Astrocyte (in vitro differentiated cells and primary cell): Measurements from ENCODE around the gene CCDC187. TPM values are rescaled to one million over a fixed set of nuclear protein-coding genes. Genes with fewer than 3 reads are reported as not detected.

Source experiments
- DNase-seq: peaks from one replicate; pipeline ENCODE4 v3.0.0-alpha.2; 2010; ENCODE audit warnings: low read depth
- FAIRE-seq: peaks from 2 replicates; lab custom pipeline; 2011; peaks lifted over from hg19 to GRCh38; lab: Jason Lieb, UNC
- H2AFZ ChIP-seq: 2 replicates; pipeline ENCODE4 v1.6.0; 2012; ENCODE audit warnings: low read depth, low read length, inconsistent platforms
- H3K27ac ChIP-seq: 2 replicates; pipeline ENCODE4 v1.5.1; 2011; ENCODE audit warnings: low read depth, low read length, inconsistent platforms
- H3K27me3 ChIP-seq: 2 replicates; pipeline ENCODE4 v1.6.0; 2011; ENCODE audit warnings: low read length, inconsistent platforms; ENCODE audit not compliant: insufficient read depth
- H3K36me3 ChIP-seq: 2 replicates; pipeline ENCODE4 v1.5.1; 2011; ENCODE audit warnings: low read length, inconsistent platforms; ENCODE audit not compliant: insufficient read depth
- H3K4me1 ChIP-seq: 2 replicates; pipeline ENCODE4 v1.5.1; 2011; ENCODE audit warnings: low read length, inconsistent platforms; ENCODE audit not compliant: insufficient read depth
- H3K4me2 ChIP-seq: 2 replicates; pipeline ENCODE4 v1.6.0; 2012; ENCODE audit warnings: low read length, inconsistent platforms
- H3K4me3 ChIP-seq: 2 replicates; pipeline ENCODE4 v1.5.1; 2011; ENCODE audit warnings: low read depth, mild to moderate bottlenecking, low read length, inconsistent platforms; ENCODE audit not compliant: insufficient read depth
- H3K79me2 ChIP-seq: 2 replicates; pipeline ENCODE4 v1.6.0; 2012; ENCODE audit warnings: mild to moderate bottlenecking, low read length, inconsistent platforms; ENCODE audit not compliant: insufficient read depth
- H3K9ac ChIP-seq: 2 replicates; pipeline ENCODE4 v1.6.0; 2012; ENCODE audit warnings: mild to moderate bottlenecking, low read length, inconsistent platforms
- H3K9me3 ChIP-seq: 2 replicates; pipeline ENCODE4 v1.5.1; 2012; ENCODE audit warnings: low read depth, mild to moderate bottlenecking, low read length, inconsistent platforms; ENCODE audit not compliant: insufficient read depth
- H4K20me1 ChIP-seq: 2 replicates; pipeline ENCODE4 v1.6.0; 2012; ENCODE audit warnings: low read length, inconsistent platforms; ENCODE audit not compliant: insufficient read depth
- H3K27ac Mint-ChIP-seq: one replicate; pipeline ENCODE4 v1.8.0; 2021; ENCODE audit warnings: mild to moderate bottlenecking, mixed read lengths; ENCODE audit not compliant: unreplicated experiment
- H3K27me3 Mint-ChIP-seq: one replicate; pipeline ENCODE4 v1.8.0; 2021; ENCODE audit warnings: low read depth, mixed read lengths; ENCODE audit not compliant: unreplicated experiment
- H3K36me3 Mint-ChIP-seq: one replicate; pipeline ENCODE4 v1.8.0; 2021; ENCODE audit warnings: low read depth, mixed read lengths; ENCODE audit not compliant: unreplicated experiment
- H3K4me1 Mint-ChIP-seq: one replicate; pipeline ENCODE4 v1.8.0; 2021; ENCODE audit warnings: low read depth, mixed read lengths; ENCODE audit not compliant: unreplicated experiment
- H3K4me3 Mint-ChIP-seq: one replicate; pipeline ENCODE4 v1.8.0; 2021; ENCODE audit warnings: mild to moderate bottlenecking, moderate library complexity, mixed read lengths; ENCODE audit not compliant: unreplicated experiment
- H3K9me3 Mint-ChIP-seq: one replicate; pipeline ENCODE4 v1.8.0; 2021; ENCODE audit warnings: mild to moderate bottlenecking, mixed read lengths; ENCODE audit not compliant: unreplicated experiment
- CTCF ChIP-seq: IDR thresholded peaks from 2 replicates; pipeline ENCODE4 v1.5.1; 2011; ENCODE audit warnings: low read depth, mild to moderate bottlenecking, inconsistent platforms, low read length, moderate library complexity; ENCODE audit not compliant: insufficient read depth
- EZH2 ChIP-seq: IDR thresholded peaks from 2 replicates; pipeline ENCODE4 v1.6.1; 2012; ENCODE audit warnings: mild to moderate bottlenecking, low read length, inconsistent platforms; ENCODE audit not compliant: insufficient read depth
- total RNA-seq: library from RNA; stranded (reverse); gene quantifications from 2 replicates; pipeline ENCODE4 v1.2.1, GENCODE V29; 2021

Gene CCDC187
- total RNA-seq, 1 donor from 2014 or later = 0.09 TPM

DNA sequence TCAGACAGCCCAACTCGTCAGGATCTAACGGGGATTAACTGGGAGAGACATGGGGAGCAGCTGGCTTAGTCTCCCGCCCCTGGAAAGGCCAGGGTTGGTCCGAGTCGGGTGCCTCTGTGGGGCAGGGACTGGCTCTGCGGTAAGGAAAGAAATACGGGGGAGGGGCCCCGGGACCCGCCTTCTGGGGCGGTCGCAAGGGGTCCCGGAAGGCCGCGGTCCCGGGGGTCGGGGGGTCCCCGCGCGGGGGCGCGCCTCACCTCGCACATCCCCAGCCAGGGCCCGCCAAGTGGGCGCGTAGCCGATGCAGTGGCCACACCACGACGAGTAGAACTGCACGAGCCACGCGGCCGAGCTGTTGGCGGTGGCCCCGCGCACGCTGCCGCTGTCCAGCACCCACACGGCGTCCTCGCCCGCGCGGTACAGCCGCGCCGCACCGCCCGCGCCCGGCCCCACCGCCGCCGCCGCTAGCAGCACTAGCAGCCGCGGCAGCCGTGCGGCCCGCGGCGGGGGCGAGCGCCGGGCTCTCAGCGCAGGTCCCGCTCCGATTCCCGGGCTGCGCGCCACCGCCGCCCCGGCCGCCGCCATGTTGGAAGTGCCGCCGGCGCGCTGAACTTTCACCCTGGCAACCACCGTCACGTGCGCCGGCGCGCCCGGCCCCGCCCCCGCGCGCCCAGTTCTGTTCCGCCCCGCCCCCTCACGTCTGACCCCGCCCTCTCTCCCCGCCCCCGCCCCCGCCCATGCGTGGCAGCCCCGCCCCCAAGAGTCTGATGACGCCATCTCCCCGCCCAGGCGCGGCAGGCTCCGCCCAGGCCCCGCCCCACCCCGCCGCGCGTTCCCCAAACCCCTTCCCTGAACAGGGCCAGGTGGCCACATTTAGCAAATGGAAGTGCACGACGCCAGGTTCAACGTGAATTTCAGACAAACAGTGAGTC is 58.4 kb downstream of the CCDC187 start, which contains the start of gene QSOX2:
Gene QSOX2 (minus strand): TSS at position 594 of the 932 bp plus-strand sequence. CDS start 9 bp downstream, at position 585.
- Mint-ChIP-seq H3K27me3 (peaks cover 21% of the 10 kb centered on the region), H3K4me1 (peaks cover 21% of the 10 kb centered on the region), H3K36me3 (peaks cover 3% of the 10 kb centered on the region), H3K9me3 (no peaks in the 10 kb centered on the region), H3K27ac (peak within 1 kb of the TSS; percentile 88), H3K4me3 (peak within 1 kb of the TSS; percentile 93)
- H4K20me1 ChIP-seq = peaks cover 47% of the 10 kb centered on the region
- H3K27ac ChIP-seq = no peak within 1 kb of the TSS
- H2AFZ ChIP-seq = peak within 1 kb of the TSS; percentile 47
- peaks cover 28% of the 10 kb centered on the region for H3K79me2 ChIP-seq
- H3K36me3 ChIP-seq = no peaks in the 10 kb centered on the region
- peak within 1 kb of the TSS; percentile 89 for H3K4me2 ChIP-seq
- H3K9me3 ChIP-seq = no peaks in the 10 kb centered on the region
- peak within 1 kb of the TSS; percentile 76 for H3K9ac ChIP-seq
- DNase-seq (peak; percentile 29), FAIRE-seq (no peak)
- H3K4me3 ChIP-seq = peak within 1 kb of the TSS; percentile 80
- H3K27me3 ChIP-seq = peaks cover 12% of the 10 kb centered on the region
- TF ChIP-seq CTCF (no peak), EZH2 (no peak)
- peaks cover 15% of the 10 kb centered on the region for H3K4me1 ChIP-seq

GRCh38 chr9:136244969-136245218 is 59.0 kb downstream of the CCDC187 start:
- FAIRE-seq (no peak), DNase-seq (no peak)
- peaks cover 15% of the 10 kb centered on the region for H3K4me1 ChIP-seq
- H3K4me3 ChIP-seq = peak overlapping the region; percentile 80
- H3K79me2 ChIP-seq = peaks cover 34% of the 10 kb centered on the region
- peak overlapping the region; percentile 89 for H3K4me2 ChIP-seq
- H3K9me3 ChIP-seq = no peaks in the 10 kb centered on the region
- peaks cover 53% of the 10 kb centered on the region for H4K20me1 ChIP-seq
- H3K9me3 Mint-ChIP-seq = no peaks in the 10 kb centered on the region
- no peak overlapping the region for H3K27ac ChIP-seq
- peaks cover 18% of the 10 kb centered on the region for H3K27me3 Mint-ChIP-seq
- peak overlapping the region; percentile 47 for H2AFZ ChIP-seq
- H3K9ac ChIP-seq = peak overlapping the region; percentile 76
- H3K27ac Mint-ChIP-seq = peak overlapping the region; percentile 88
- H3K27me3 ChIP-seq = peaks cover 10% of the 10 kb centered on the region
- peaks cover 21% of the 10 kb centered on the region for H3K4me1 Mint-ChIP-seq
- no peaks in the 10 kb centered on the region for H3K36me3 ChIP-seq
- TF ChIP-seq EZH2 = no peak
- TF ChIP-seq CTCF = no peak
- H3K4me3 Mint-ChIP-seq = peak overlapping the region; percentile 93
- peaks cover 3% of the 10 kb centered on the region for H3K36me3 Mint-ChIP-seq
